Skeletal muscle satellite cell (primary cell): ENCODE measurements around the gene PTCD1.

Experiments
- H3K27me3 ChIP-seq: 2 replicates; pipeline ENCODE4 v1.7.0; 2013; ENCODE audit warnings: low read length; ENCODE audit not compliant: control insufficient read depth, insufficient read depth
- H3K36me3 ChIP-seq: 2 replicates; pipeline ENCODE4 v1.7.0; 2013; ENCODE audit warnings: mild to moderate bottlenecking, control low read depth, low read length; ENCODE audit not compliant: insufficient read depth
- H3K4me1 ChIP-seq: 2 replicates; pipeline ENCODE4 v1.7.0; 2013; ENCODE audit warnings: low read length; ENCODE audit not compliant: control insufficient read depth, insufficient read depth
- H3K4me2 ChIP-seq: 2 replicates; pipeline ENCODE4 v1.7.0; 2013; ENCODE audit warnings: mild to moderate bottlenecking, low read length
- H3K4me3 ChIP-seq: 2 replicates; pipeline ENCODE4 v1.7.0; 2013; ENCODE audit warnings: low read length
- H3K9ac ChIP-seq: 2 replicates; pipeline ENCODE4 v1.7.0; 2013; ENCODE audit warnings: mild to moderate bottlenecking, low read depth, low read length, moderate library complexity
- H3K9me3 ChIP-seq: replicated peaks from 2 replicates; pipeline ENCODE4 v1.7.0; 2013; ENCODE audit warnings: mild to moderate bottlenecking, control low read depth, low read length

The PTCD1 gene

GRCh38 chr7:99371376-99371920 is 67.2 kb downstream of the PTCD1 start:
- Histone ChIP-seq H3K36me3 (peaks cover 10% of the 10 kb centered on the region), H3K9me3 (no peaks in the 10 kb centered on the region), H3K4me1 (peaks cover 20% of the 10 kb centered on the region), H3K4me2 (no peak overlapping the region), H3K4me3 (no peak overlapping the region), H3K9ac (no peak overlapping the region), H3K27me3 (no peaks in the 10 kb centered on the region)

- Histone ChIP-seq H3K4me3 (no peak overlapping the region), H3K27me3 (no peaks in the 10 kb centered on the region), H3K9ac (no peak overlapping the region), H3K4me2 (no peak overlapping the region), H3K4me1 (peaks cover 17% of the 10 kb centered on the region), H3K36me3 (peaks cover 22% of the 10 kb centered on the region), H3K9me3 (no peaks in the 10 kb centered on the region)
Observed at GRCh38 chr7:99369767-99370391, 68.7 kb downstream of the PTCD1 start.

GRCh38 chr7:99368750-99369389 is 69.7 kb downstream of the PTCD1 start:
- Histone ChIP-seq H3K36me3 (peaks cover 30% of the 10 kb centered on the region), H3K4me3 (no peak overlapping the region), H3K9ac (no peak overlapping the region), H3K9me3 (no peaks in the 10 kb centered on the region), H3K27me3 (no peaks in the 10 kb centered on the region), H3K4me2 (no peak overlapping the region), H3K4me1 (peaks cover 15% of the 10 kb centered on the region)
